Measurements from ENCODE around the gene KRTAP10-5.

KRTAP10-5 gene

GRCh38 chr21:44625756-44626155, 45.4 kb upstream of the KRTAP10-5 start:
- no peaks in the 10 kb centered on the region for H3K27me3 ChIP-seq (replicated peaks; ENCODE audit: control insufficient read depth, insufficient read depth, low read length)
- TF ChIP-seq CTCF (IDR thresholded peaks at IDR 0.05; ENCODE audit: insufficient read depth, low read length, poor library complexity, severe bottlenecking) = no peak
- H3K36me3 ChIP-seq (ENCODE audit: control insufficient read depth, insufficient read depth, low read length) = no peaks in the 10 kb centered on the region
- H3K4me3 ChIP-seq (replicated peaks; ENCODE audit: low read depth, low read length) = no peak overlapping the region
- no peak for DNase-seq (ENCODE audit: extremely low read depth, insufficient read length)

- DNase-seq (ENCODE audit: extremely low read depth, insufficient read length) = no peak
- no peak for TF ChIP-seq CTCF (IDR thresholded peaks at IDR 0.05; ENCODE audit: insufficient read depth, low read length, poor library complexity, severe bottlenecking)
- no peak overlapping the region for H3K4me3 ChIP-seq (replicated peaks; ENCODE audit: low read depth, low read length)
- H3K27me3 ChIP-seq (replicated peaks; ENCODE audit: control insufficient read depth, insufficient read depth, low read length) = no peaks in the 10 kb centered on the region
- no peaks in the 10 kb centered on the region for H3K36me3 ChIP-seq (ENCODE audit: control insufficient read depth, insufficient read depth, low read length)
These were observed 43.2 kb upstream of the KRTAP10-5 start for GRCh38 chr21:44623575-44623974.

GRCh38 chr21:44619886-44620285, 39.5 kb upstream of the KRTAP10-5 start:
- H3K36me3 ChIP-seq (ENCODE audit: control insufficient read depth, insufficient read depth, low read length) = no peaks in the 10 kb centered on the region
- no peaks in the 10 kb centered on the region for H3K27me3 ChIP-seq (replicated peaks; ENCODE audit: control insufficient read depth, insufficient read depth, low read length)
- no peak for DNase-seq (ENCODE audit: extremely low read depth, insufficient read length)
- no peak overlapping the region for H3K4me3 ChIP-seq (replicated peaks; ENCODE audit: low read depth, low read length)
- TF ChIP-seq CTCF (IDR thresholded peaks at IDR 0.05; ENCODE audit: insufficient read depth, low read length, poor library complexity, severe bottlenecking) = no peak

- no peak overlapping the region for H3K4me3 ChIP-seq (replicated peaks; ENCODE audit: low read depth, low read length)
- H3K36me3 ChIP-seq (ENCODE audit: control insufficient read depth, insufficient read depth, low read length) = no peaks in the 10 kb centered on the region
- no peak for TF ChIP-seq CTCF (IDR thresholded peaks at IDR 0.05; ENCODE audit: insufficient read depth, low read length, poor library complexity, severe bottlenecking)
These were observed 38.5 kb upstream of the KRTAP10-5 start for GRCh38 chr21:44618909-44619308.

GRCh38 chr21:44618504-44618903, 38.1 kb upstream of the KRTAP10-5 start:
- TF ChIP-seq CTCF (IDR thresholded peaks at IDR 0.05; ENCODE audit: insufficient read depth, low read length, poor library complexity, severe bottlenecking) = peak; percentile 30
- no peaks in the 10 kb centered on the region for H3K27me3 ChIP-seq (replicated peaks; ENCODE audit: control insufficient read depth, insufficient read depth, low read length)
- DNase-seq (ENCODE audit: extremely low read depth, insufficient read length) = no peak
- no peaks in the 10 kb centered on the region for H3K36me3 ChIP-seq (ENCODE audit: control insufficient read depth, insufficient read depth, low read length)
- H3K4me3 ChIP-seq (replicated peaks; ENCODE audit: low read depth, low read length) = no peak overlapping the region

More at GRCh38 chr21:44618909-44619308, 38.5 kb upstream of the KRTAP10-5 start:
- no peaks in the 10 kb centered on the region for H3K27me3 ChIP-seq (replicated peaks; ENCODE audit: control insufficient read depth, insufficient read depth, low read length)
- no peak for DNase-seq (ENCODE audit: extremely low read depth, insufficient read length)

GRCh38 chr21:44617071-44617501, 36.7 kb upstream of the KRTAP10-5 start:
- TF ChIP-seq CTCF (IDR thresholded peaks at IDR 0.05; ENCODE audit: insufficient read depth, low read length, poor library complexity, severe bottlenecking) = no peak
- Histone ChIP-seq H3K36me3 (ENCODE audit: control insufficient read depth, insufficient read depth, low read length) (no peaks in the 10 kb centered on the region), H3K27me3 (replicated peaks; ENCODE audit: control insufficient read depth, insufficient read depth, low read length) (no peaks in the 10 kb centered on the region), H3K4me3 (replicated peaks; ENCODE audit: low read depth, low read length) (no peak overlapping the region)
- no peak for DNase-seq (ENCODE audit: extremely low read depth, insufficient read length)

All from GM06990 (cell line).